GM21447 (cell line): ENCODE results near the gene MTRF1L.
A peak's percentile ranks its signal among the peaks of the same experiment; 100 is the strongest.
"Not testable (repeated sequence)": the region's sequence is repeated elsewhere in the genome, so short reads cannot be mapped to it uniquely, and the experiment has no call there.

Experiments used
- ATAC-seq: cut with Tn5 transposase; IDR thresholded peaks from one replicate; pipeline ENCODE4 v1.9.1; 2021; ENCODE audit not compliant: unreplicated experiment

The MTRF1L gene

GRCh38 chr6:152973916-152974315 lies 28.6 kb downstream of the MTRF1L start:
- ATAC-seq = no peak

DNA sequence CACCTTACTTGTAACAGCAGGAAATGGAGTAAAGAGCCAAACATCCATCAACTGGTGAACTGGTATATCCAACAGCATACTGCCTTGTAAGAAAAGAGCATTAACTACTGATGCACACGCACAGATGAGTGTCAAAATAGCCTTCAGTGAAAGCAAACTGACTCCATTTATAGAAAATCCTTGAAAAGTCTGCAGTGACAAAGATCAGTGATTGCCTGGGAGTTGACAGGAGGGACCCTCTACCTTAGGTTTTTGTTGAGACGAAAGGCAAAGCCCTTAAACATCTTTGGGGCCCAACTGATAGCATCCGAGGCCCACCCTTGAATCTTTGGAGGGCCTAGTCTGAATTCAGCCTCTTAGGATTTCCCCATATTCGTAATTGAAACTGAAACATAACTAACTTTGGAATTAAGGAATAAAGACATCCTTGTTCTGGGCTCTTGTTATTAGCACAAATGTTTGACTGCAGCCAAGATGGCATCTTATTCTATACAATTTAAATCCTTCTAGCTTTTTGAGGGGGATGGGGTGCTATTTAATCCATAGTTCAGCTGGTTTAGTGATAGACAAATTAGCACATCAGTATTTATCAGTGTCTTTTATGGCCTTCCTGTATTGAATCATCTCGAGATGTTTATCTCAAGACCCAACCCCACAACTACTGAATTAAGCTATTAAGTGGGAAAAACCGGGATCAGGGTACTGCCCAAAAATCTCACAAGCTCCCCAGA lies 32.7 kb downstream of the MTRF1L start:
- ATAC-seq = no peak

DNA sequence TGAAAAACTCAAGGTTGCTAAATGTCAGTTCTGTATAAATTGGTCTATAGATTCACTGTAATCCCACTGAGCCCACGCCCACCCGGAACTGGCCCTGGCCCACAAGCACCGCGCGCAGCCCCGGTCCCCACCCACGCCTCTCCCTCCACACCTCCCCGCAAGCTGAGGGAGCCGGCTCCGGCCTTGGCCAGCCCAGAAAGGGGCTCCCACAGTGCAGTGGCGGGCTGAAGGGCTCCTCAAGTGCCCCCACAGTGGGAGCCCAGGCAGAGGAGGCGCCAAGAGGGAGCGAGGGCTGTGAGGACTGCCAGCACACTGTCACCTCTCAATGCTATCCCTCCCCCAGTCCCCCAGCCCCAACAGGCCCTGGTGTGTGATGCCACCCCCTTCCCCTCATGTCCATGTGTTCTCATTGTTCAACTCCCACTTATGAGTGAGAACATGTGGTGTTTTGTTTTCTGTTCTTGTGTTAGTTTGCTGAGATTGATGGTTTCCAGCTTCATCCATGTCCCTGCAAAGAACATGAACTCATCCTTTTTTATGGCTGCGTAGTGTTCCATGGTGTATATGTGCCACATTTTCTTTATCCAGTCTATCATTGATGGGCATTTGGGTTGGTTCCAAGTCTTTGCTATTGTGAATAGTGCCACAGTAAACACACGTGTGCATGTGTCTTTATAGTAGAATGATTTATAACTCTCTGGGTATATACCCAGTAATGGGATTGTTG lies 36.2 kb downstream of the MTRF1L start:
- ATAC-seq = not testable (repeated sequence)

DNA sequence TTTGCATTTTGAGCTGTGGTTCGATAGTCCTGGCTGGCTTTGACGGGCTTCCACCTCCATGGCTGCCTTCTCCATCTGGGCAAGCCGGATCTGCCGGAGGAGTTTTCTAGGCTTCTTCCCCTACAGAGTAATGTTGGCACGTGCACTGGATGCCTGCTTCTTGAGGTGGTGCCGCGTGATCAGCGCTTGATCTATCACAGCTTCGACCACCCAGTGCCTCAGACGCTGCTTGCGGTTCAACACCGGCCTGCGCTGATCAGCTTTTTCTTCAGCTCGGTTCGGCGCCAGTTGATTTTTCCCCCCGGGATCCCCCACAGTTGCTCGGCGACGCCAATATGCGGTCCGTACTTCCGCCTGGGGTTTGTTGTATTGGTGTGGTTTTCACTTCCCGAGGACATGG lies 43.2 kb downstream of the MTRF1L start:
- no peak for ATAC-seq

DNA sequence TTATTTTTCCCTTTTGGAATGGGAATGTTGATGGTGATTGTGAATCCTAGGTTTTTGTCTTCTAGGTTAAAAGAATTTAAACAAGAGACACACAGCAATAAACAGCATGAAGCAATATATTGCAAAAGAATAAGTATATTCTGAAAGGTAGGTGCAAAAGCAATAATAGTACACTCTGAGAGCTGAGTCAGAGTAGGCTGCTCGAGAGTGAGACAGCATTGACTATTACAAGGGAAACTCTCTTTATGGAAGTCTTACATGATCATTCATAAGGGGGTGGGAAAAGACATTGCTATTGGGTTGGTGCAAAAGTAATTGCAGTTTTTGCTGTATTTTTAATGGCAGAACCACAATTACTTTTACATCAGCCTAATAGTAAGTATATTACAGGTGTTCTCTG lies 44.7 kb downstream of the MTRF1L start:
- no peak for ATAC-seq

DNA sequence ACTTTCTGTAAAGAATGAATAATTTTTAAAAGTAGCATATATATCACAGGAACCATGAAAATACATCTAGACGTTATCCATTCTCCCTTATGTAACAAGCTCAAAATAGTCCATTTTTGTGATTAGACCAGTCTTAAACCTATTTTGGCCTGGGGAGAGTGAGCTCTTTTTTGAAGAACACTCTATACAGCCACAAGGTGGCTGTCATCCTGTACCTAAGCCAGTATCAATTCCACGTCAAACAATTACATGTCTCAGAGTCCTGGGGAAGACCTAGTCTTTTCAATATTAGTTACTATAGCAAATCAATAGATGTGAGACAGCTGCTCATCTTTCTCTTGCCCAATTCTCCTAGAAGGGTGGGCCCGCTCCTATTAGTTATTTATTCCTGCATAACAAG lies 48.1 kb downstream of the MTRF1L start:
- no peak for ATAC-seq

- ATAC-seq = no peak
Measured at GRCh38 chr6:152952866-152953509, 49.5 kb downstream of the MTRF1L start.

- ATAC-seq = no peak
Measured at GRCh38 chr6:152952045-152952444, 50.5 kb downstream of the MTRF1L start.

DNA sequence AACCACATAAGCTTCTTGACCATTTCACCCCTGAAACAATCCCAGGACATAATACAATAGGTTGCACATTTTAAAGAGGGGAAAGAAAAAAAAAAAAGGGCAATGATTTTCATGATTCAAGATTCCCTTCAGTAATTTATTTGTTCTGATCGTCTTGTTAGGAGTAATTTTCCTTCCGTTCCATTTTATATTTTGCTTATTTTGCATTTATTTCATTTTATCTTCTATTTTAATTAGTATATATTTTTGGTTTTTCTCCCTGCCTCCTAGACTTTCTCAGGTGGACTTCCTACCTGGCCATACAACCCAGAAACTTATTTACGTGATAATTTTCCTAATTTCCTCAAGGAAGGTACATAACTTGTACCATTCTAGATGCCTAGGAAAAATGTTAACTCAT lies 52.3 kb downstream of the MTRF1L start:
- ATAC-seq = no peak

DNA sequence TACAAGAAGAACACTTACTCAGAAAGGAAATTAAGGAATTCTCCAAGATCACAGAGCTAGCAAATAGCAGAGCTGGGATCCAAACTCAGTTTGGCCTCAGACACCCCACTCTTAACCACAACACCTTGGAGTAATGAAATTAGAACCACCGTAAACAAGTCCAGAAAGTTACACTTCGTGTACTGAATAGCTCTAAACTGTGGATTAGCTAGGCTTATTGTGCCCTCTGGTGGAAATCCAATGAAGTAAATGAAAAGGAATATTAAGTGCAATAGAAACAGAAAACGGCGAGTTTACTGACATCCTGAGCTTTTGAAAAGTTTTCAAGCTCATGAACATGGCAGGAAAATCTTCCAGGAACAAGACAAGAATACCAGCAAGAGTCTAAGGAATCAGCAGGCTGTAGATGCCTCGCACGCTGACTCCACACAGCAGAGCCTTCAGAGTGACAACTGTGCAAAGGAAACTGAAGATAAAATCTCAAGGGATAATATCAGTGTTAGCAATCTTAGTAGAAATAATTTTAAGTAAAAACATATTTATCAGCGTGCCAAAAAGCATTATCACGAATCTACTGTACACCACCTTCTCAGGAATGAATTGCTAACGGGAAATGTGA lies 54.2 kb downstream of the MTRF1L start:
- ATAC-seq = peak; percentile 91

GRCh38 chr6:152946995-152947394 lies 55.5 kb downstream of the MTRF1L start:
- no peak for ATAC-seq

DNA sequence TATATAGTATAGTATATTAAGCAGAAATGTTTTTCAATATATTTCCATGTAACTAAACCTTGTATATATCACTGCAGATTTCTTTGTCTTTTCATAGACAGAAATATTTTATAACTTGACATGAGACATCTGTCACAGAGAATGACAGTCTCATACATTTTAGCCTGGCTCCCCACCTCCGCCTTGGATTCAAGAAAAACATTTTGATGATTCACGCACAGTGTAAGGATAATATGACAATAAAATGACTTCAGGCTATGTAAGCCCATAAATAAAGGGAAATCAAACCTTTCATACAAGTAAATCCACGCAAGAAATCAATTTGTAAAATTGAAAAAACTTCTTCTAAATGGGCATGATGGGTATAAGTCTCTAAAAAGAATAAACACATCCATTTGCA lies 56.0 kb downstream of the MTRF1L start:
- no peak for ATAC-seq

DNA sequence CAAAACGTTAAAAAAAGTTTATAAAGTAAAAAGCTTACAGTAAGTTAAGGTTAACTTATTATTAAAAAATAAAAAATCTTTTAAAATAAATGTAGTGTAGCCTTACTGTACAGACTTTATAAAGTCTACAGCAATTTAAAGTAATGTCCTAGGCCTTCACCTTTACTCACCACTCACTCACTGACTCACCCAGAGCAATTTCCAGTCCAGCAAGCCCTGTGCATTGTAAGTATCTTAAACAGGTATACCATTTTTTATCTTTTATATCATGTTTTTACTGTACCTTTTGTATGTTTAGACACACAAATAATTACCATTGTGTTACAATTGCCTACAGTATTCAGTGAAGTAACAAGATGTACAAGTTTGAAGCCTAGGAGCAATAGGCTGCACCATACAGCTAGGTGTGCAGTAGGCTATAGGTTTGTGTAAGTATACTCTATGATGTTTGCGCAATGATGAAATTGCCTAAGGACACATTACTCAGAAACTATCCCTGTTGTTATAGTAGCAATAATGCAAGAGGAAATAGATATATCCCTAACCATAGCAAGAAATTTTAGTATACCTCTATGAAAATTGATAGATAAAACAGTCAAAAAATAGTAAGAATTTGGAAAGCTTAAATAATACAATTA lies 59.1 kb downstream of the MTRF1L start:
- ATAC-seq = no peak

DNA sequence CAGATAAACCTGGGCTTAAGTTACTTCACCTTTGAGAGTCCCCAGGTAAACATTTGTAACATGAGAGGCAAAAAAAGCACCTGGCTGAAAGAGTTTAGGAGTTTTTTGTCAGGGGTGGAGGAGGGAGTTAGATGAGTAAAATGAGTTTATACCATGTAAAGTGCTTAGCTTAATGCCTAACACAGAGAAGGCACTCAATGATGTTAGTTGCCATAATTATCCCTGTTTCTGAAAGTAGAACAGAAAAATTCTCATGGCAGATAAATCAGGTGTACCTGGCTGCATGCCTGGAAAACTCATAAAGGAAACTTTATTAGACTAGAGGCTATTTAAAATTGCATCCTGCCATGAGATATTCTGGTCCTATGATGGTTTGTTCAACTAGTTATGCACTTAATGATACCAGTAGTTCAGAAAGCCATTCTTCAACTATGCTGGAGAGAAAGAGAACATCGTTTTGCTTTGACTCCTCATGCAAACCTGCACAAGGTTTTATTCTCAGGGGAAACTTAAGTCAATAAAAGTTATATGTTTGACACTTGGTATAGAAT lies 60.1 kb downstream of the MTRF1L start:
- no peak for ATAC-seq

GRCh38 chr6:152941746-152942145 lies 60.8 kb downstream of the MTRF1L start:
- no peak for ATAC-seq
